ENCODE results near the gene IER3.

IER3 gene

DNA sequence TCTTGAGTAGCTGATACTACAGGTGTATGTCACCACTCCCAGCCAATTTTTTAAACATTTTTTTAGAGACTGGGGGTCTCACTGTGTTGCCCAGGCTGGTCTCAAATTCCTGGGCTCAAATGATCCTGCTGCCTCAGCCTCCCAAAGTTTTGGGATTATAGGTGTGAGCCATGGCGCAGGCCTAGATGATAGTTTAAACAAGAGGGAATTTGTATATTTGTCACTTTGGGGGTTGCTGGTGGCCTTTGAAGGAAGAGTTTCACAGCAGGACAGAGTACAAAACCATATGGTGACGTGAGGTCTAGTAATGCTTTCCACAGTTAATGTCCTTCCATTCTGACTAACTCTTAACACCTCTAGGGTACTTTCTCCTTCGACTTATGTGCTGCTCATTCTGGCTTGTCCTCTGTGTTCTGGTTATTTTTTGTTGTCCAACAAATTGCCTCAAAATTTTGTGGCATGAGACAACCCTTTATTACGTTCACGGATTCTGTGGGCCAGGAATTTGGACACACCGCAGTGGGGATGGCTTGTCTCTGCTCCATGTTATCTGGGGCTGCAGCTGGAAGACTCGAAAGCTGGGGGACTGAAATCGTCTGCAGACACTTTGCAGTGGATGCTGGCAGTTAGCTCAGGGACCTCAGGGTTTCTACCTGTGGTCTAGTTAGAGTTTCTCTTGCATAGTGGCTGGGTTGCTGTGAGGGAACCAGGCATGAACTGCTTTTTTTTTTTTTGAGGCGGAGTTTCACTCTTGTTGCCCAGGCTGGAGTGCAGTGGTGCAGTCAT lies 23.0 kb upstream of the IER3 start:
- TF ChIP-seq CTCF (IDR thresholded peaks at IDR 0.05), result no peak

GRCh38 chr6:30766461-30767157 lies 22.3 kb upstream of the IER3 start:
- TF ChIP-seq CTCF (IDR thresholded peaks at IDR 0.05), result no peak

DNA sequence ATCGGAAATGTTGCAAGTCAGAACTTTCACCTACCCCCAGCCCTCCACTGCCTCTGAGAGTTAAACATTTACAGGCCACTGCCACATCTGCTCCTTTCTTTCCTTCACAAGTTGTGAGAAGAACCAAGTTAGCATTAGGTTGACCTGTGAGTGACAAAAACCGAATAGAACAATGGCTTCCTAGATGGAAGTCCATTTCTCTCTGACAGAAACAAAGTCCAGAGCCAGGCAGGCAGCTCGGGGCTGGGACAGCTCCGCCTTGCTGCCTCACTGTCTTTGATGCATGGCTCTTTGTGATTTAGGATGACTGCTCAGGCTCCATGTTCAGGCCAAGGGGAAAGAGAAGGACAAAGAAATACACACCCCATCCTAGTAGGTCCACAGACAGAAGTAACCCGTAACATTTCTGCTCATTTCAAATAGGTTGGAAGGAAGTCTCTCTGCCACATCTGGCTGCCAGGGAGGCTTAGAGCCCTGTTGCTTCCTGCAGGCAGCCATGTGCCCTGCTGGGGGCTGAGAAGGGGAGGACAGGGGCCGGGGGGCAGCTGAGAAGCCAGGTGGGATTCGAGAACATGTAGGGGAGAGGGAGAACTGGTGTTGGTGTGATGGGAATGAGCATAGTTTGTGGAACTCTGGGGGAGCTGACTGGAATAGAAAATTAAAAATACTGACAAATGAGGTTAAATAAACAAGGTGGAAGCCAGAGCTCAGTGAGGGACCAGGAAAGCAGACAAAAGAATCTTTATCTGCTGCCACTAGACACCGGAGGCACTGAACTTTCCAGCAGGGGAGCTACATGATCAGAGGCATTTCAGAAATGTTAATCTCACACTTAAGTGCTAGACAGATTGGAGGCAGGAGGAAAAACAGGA lies 19.5 kb upstream of the IER3 start:
- TF ChIP-seq CTCF (IDR thresholded peaks at IDR 0.05), result no peak

DNA sequence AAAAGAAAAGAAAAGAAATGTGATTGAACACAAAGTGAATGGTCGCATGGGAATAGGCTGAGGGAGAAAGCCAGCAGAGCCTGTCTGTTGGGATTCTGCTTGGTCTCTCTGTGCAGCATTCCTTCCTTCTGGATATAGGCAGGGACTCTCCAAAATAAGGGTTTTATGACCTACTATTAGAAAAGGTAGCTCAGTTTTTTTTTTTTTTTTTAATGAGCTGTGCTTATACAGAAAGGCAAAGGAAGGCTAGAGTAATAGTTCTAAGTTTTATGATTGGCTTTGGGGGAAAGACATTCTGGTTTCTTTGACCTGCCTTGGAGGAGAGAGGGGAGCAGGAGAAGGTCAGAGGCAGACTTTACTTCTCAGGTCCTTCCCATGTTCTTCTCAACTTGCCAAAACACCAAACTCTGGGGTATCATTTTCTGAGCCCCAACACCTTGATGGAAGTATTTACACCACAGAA lies 18.8 kb upstream of the IER3 start:
- no peak for TF ChIP-seq CTCF (IDR thresholded peaks at IDR 0.05)

DNA sequence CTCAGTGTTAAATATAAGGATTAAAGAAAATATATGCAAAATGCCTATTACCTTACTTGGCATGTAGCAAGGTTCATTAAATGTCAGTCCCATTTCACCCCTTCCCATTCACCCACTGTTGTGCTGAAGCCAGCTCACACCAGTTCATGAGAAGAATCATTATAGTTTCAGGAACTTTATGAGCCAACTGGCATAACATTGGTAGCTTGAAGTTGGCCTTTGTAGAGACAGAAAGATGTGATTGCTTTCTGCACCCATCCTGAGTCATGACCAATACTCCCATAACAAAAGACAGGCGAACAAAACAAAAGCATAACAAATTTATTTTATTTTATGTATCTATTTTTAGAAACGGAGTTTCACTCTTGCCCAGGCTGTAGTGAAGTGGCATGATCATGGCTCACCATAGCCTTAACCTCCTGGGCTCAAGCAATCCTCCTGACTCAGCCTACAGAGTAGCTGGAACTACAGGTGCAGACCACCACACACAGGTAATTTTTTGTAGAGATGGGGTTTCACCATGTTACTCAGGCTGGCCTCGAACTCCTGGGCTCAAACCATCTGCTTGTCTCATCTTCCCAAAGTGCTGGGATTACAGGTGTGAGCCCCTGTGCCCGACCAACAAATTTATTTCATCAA lies 17.6 kb upstream of the IER3 start:
- TF ChIP-seq CTCF (IDR thresholded peaks at IDR 0.05), result no peak

- TF ChIP-seq CTCF (IDR thresholded peaks at IDR 0.05), result no peak
These were observed 16.2 kb upstream of the IER3 start for GRCh38 chr6:30760549-30760948.
